ENCODE results near the gene FOXA2.

Gene FOXA2

DNA sequence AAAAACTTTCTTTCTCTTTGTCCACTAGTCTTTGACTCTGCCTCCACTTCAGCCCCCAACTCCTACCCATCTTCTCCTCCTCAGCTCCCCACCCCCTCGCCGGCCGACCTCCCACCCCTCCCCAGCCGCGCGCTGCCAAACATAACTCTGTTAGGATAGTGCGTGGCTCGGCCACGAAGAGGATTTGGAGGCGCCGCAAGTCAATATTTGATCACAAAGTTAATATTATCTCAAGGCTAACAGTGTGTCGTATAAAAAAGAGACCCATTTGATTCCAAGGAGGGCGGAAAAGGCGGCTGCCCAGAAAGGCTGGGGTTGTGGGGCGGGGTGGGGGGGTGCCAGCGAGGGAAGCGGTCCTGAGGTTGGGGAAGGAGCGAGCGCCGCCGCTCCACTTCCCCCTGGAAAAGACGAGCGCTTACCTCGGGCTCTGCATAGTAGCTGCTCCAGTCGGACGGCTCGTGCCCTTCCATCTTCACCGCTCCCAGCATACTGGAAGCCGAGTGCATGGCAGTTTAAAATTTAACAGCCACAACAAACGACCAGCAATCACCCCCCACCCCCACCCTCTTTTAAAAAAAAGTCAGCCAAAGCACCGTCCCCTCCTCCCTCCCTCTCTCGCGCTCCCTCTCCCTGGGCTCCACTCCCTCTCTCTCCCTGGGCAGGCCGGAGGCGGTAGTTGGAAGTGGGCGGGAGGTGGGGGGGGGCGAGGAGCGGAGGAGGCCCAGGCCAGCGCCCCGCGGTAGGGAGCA, 425 bp downstream of the FOXA2 start:
- peak; percentile 63 for DNase-seq

DNA sequence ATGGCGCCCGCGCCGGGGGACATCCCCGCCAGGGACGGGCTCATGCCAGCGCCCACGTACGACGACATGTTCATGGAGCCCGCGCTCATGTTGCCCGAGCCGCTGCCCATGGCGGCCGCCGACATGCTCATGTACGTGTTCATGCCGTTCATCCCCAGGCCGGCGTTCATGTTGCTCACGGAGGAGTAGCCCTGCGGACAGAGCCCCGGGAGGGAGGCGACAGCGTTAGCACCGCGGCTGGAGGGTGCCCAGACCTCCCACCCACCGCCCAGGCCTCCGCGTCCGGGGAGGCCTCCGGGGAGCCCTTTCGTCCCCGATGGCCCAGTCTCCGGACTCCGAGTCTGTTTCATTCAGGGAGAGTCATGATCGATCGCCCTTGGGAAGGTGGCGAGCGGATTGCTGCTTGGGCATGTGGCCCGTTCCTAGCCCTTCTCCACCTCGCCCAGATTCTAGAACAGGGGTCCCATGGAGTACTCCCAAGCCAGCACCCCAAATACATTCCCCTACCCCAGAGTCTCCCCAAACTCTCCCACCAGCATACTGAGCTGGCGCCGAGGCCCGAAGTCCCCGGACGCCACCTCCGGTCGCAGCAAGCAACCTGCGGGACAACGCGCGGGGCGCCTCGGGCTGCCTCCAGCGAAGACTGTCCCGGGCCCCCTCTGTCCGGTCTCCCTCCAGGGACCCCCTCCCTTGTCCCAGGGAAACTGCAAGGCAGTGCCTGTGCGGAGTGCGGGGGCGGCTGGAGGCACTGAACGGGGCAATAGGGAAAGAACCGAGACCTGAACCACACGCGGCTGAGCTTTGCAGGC, 1.2 kb downstream of the FOXA2 start:
- DNase-seq, result no peak

DNA sequence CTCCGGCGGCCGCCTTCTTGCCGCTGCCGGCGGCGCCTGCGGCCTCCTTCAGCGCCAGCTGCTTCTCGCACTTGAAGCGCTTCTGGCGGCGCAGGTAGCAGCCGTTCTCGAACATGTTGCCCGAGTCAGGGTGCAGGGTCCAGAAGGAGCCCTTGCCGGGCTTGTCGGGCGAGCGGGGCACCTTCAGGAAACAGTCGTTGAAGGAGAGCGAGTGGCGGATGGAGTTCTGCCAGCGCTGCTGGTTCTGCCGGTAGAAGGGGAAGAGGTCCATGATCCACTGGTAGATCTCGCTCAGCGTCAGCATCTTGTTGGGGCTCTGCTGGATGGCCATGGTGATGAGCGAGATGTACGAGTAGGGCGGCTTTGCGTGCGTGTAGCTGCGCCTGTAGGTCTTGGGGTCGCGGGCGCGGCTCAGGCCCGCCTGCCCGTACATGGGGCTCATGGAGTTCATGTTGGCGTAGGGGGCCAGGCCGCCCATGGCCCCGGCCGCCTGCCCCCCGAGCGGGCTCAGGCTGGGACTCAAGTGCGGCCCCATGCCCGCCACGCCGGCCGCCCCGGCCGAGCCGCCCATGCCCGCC, 1.9 kb downstream of the FOXA2 start:
- DNase-seq, result no peak

DNA sequence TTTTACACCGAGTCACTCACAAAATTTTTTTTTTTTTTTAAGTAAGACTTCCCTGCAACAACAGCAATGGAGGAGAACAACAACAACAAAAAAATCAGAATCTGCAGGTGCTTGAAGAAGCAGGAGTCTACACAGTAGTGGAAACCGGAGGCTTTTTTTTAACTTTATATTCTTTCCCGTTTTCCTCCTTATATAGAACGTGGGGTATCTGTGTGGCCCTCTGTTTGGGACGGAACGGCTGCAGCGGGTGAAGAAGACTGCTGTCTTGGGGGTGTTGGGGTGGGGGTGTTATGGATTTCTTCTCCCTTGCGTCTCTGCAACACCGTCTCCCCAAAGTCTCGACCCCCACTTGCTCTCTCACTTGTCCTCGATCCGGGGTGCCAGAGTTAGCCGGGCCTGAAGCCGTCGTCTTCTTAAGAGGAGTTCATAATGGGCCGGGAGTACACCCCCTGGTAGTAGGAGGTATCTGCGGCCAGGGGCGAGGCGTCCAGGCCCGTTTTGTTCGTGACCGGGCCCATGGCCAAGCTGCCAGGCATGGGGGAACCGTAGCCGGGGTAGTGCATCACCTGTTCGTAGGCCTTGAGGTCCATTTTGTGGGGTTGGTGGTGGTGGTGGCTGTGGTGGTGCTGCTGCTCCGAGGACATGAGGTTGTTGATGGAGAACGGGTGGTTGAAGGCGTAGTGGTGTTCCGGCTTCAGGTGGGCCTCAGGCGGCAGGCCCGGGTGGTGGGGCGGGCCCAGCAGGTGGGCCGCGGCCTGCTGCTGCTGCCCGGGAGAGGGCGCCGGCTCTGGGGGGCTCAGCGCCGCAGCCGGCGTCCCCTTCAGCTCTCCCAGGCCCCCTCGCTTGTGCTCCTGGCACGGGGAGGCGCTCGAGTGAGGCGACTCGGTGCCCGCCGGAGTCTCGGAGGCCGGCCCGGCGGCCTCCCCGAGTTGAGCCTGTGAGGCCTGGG, 2.7 kb downstream of the FOXA2 start:
- DNase-seq, result no peak

DNA sequence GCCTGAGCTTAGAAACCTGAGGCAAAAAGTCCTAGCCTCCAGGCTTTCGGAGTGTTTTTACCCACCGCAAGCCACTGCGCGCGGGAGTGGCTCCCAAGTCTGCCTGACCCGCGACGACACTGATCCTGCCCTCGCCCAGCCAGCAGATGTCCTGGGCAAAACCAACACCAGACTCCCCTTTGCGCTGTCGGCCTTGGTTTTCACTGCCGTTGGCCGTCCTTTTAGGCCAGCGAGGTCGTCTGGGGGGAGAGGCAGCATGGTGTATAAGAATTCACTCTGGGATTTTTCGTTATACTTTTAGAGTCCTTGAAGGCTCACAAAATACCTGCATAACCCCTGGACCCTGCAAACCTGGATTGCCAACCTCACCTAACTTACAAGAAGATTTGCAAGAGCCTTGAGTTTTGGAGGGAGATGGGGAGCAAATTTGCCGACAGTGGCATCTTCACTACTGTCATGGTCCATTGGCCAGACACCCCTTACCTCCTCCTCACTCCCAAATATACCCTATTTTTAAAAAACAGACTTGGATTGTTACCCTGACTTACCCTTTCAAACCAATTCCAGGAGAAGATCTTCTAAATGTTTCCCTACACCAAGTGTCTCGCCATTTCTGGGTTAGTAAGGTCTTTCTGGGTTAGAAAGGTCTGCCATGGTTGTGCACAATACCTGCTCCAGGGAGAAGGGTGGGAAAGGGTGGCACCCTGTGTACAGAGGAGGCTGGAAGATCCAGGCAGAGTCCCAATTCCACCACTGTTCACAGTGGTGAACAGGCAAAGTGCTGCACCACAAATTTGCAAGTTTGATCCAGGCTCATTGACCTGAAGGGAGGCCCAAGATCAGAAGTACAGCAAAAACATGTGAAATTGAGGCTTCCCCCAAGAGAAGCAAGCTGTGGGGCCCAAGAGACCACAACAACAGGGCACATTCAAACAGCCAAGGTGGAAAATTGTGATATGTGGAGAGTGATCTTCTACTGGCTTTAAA, 4.4 kb downstream of the FOXA2 start:
- no peak for DNase-seq

DNA sequence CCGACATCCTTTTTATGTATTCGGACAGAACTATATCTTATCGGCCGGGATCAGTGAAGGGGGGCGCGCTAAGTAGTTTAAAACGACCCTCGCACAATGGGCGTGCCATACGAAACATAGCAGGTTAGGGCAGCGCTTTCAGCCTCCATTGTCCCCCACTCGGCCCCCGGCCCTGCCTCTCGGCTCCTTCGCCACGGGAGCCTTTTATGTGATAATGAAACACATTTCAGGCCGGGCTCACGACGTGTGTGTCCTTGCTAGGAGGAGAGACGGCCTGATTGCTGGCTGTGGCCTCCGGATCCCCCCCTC, 5.3 kb downstream of the FOXA2 start:
- no peak for DNase-seq

- DNase-seq, result no peak
Measured at GRCh38 chr20:22578221-22579118, 5.9 kb downstream of the FOXA2 start.

DNA sequence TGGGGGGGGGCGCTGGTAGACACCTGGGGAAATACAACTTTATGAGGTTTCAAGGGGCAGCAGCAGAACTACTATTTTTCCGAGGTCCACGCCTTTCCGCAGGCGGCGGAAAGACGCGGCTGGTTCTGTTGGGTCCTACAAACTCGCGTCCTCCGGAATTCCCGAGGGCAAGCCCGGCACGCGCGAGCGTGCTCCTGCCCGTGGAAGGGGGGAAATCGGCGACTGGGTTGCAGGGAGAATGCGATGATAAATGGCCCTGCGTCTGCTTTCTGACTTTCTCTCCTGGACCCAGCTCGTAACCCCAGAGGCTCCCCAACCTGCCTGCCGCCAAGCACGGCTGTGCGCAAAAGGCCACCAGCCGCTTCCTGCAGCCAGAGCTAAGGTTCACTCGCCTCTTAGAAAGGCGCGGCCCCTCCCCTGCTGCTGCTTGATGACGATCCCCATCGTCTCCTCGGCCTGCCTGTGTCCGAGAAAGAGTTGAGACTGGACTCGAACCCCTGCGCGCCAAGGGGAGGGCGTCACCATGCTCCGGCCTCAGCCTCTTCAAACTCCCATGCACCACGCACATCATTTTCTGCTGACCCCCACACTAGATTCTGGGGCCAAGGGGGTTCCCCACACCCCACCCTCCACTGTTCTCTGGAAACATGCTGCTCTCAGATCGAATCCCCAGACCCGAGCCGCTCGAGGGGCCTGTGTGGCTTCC, 6.7 kb downstream of the FOXA2 start:
- DNase-seq, result no peak

- DNase-seq, result no peak
Measured at GRCh38 chr20:22576733-22577514, 7.4 kb downstream of the FOXA2 start.

DNA sequence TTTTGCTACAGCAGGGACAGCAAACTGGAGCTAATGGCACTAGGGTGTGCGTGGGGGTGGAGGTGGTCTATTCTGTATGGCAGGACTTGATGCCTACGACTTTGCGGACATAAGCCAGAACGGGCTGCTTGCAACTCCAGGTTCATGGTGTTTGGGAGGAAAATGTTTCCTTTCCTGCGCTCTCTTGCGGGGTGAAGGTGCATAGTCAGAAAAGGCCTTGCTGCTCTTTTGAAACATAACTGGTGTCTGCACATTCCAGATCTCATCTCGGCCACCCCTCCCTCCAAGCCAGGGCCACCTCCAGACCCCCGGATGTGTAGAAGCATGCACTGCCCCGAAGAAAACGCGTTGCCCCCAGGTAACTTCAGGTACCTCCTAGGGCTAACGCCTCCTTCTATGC, 8.1 kb downstream of the FOXA2 start:
- DNase-seq, result no peak

DNA sequence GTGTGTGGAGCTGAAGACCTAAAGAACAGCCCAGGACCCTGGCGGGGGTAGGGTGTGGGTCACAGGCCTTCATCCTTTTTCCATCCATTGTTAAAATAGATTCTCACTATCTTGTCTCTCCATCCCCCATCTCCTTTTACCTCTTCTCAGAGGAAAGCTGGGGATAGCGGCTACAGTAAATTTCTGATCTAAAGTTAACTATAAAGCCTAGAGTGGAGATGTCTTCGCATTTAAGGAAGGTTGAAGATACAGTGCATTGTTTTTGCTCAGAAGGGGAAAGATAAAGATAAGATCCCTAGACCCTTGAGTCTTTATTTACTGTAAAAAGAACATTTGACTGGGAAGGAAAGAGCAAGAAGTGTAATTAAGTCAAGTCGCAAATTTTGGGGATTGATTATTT, 8.6 kb downstream of the FOXA2 start:
- no peak for DNase-seq

DNA sequence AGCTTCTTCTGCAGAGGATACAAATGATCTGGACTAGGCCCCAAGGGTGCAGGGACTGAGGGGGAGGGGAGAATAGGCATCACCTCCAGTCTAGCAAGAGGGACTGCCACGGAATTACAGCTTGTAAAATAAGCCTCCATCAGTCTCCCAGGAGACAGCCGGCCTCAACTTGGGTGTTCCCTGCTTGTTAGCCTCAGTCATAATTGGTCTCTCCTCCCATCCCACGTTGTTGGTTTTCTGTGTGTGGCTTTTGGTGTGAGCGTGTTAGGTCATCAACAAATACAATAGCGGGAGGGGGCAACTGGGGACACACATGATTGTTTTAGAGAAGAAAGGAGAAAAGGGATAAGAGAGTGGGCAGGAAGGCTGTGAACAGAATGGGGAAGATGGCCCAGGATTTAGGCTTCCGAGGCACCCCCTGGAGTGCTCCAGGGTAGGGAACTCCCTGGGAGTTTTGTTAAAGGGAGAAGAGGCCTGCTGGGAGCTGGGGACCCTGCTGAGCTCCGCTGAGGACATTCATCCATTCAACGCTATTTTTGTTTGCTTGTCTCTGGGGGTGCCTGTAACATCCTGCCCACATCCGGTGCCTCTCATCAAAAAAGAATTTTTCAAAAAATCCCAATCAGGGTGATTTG, 9.2 kb downstream of the FOXA2 start:
- no peak for DNase-seq

GRCh38 chr20:22574545-22575086, 9.8 kb downstream of the FOXA2 start:
- DNase-seq, result no peak

DNA sequence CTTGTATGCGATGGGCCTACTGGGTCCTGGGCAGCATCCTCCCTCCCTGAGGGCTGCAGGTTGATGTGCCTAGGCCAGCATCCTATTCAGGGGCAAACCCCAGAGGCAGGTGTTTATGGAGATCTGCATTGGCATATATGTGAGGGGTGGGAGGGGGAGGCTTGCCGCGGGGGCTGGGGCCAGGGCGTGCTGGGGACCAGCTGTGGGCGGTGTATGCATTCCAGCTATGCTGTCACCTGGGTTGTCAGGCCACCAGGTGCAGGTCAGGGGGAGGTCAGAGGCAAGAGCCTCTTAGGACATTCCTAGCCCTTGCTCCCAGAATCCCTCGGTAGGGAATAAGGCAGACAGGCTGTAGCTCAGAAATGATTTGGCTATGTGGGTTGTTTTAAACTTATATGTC, 11.9 kb downstream of the FOXA2 start:
- DNase-seq, result no peak

DNA sequence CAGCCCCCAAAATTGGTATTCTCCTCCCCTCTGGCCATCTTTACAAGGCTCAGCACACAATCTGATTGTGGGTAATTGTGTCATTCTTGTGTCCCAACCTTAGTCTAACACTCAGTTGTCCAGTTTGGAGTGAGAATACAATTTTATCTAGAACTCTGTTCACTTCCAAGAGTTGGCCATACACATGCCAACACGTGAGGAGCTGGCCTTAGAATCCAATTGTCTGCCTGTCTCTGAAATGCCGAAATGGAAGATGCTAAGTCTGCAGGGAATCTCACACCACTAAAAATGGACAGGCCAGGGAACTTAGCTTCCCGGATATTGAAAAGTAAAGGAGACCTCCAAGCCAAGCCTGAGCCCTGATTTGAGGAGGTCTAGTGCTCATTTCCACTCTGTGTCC, 12.3 kb downstream of the FOXA2 start:
- no peak for DNase-seq

- no peak for DNase-seq
Measured at GRCh38 chr20:22569353-22569752, 15.0 kb downstream of the FOXA2 start.

DNA sequence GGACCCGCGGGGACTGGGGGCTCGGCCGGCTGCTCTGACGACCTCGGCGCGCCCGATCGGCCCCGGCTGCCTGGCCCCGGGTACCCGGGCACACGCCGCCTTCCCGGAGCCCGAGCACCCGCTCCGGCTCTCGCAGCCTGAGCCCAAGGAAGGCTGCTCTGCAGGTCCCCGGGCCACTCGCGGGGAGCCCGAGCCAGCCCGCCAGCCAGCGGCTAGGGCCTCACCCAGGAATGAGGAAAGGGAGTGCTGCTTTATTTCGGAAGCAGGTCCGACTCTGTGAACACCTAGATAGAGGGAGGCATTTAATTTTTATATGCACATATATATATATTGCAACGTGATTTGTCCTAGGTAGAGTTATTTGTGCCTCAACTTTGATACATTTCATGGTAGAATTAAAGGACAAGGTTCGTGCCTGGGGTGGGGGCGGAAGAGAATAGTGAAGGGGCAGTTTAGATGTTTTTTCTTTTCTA, 15.5 kb downstream of the FOXA2 start:
- no peak for DNase-seq

Measured in NCI-H226 (cell line).